Right lobe of liver (tissue), 6 donors: ENCODE data around the gene RNF152. TPM values are rescaled to one million over a fixed set of nuclear protein-coding genes. Genes with fewer than 3 reads are reported as not detected.
A peak's percentile ranks its signal among the peaks of the same experiment; 100 is the strongest.

ENCODE experiments used
- ATAC-seq, 4 donors: fragments of 200-7000 bp; cut with Tn5 transposase; one replicate each; pipeline ENCODE4 v1.9.1; 2020; ENCODE audit warnings: mild to moderate bottlenecking in 4 of 4, moderate library complexity in 4 of 4
- DNase-seq, 3 donors: peaks; one replicate each; pipeline ENCODE4 v3.0.0-alpha.2; 2020
- H3K27ac ChIP-seq, 3 donors: fragments of 200-600 bp; one replicate each; pipeline ENCODE4 v1.8.0; 2022
- H3K27me3 ChIP-seq, 2 donors: fragments of 200-600 bp; one replicate each; pipeline ENCODE4 v1.8.0; 2022
- H3K36me3 ChIP-seq, 4 donors: fragments of 200-600 bp; sonication (generic) in 1 of 4; one replicate each; pipeline versions ENCODE4 v1.5.1 to v1.8.0; 2017 to 2022; ENCODE audit warnings: control low read depth in 1 of 4
- H3K4me1 ChIP-seq, 4 donors: fragments of 200-600 bp; sonication (generic) in 1 of 4; one replicate each; pipeline versions ENCODE4 v1.5.1 to v1.8.0; 2017 to 2022; ENCODE audit warnings: control low read depth in 1 of 4
- H3K4me3 ChIP-seq, 3 donors: fragments of 200-600 bp; one replicate each; pipeline ENCODE4 v1.8.0; 2022
- H3K9me3 ChIP-seq, 4 donors: fragments of 200-600 bp; sonication (generic) in 1 of 4; one replicate each; pipeline versions ENCODE4 v1.5.1 to v1.8.0; 2017 to 2022; ENCODE audit warnings: control low read depth in 1 of 4
- CTCF ChIP-seq, 4 donors: fragments of 200-600 bp in 3 of 4; fragments of 450-650 bp in 1 of 4; IDR thresholded peaks; one replicate each; pipeline versions ENCODE4 v1.5.1 to v1.8.0; 2016 to 2022; ENCODE audit warnings: antibody characterized with exemption in 4 of 4, mild to moderate bottlenecking in 2 of 4
- POLR2A ChIP-seq: fragments of 450-650 bp; IDR thresholded peaks from one replicate; pipeline ENCODE4 v1.6.1; 2017; ENCODE audit warnings: antibody characterized with exemption, mild to moderate bottlenecking
- WGBS: methylation state at CpG from one replicate; pipeline ENCODE4 v1.1.6; 2018; ENCODE audit warnings: low coverage, low lambda C conversion rate; ENCODE audit not compliant: insufficient coverage; ENCODE audit errors: missing lambda C conversion rate; 5-methylcytosine and 5-hydroxymethylcytosine counted together
- intact Hi-C, 2 donors: fragments of 100-400 bp; cut with DNase I; formaldehyde crosslinking; loops; one replicate each; pipeline versions ENCODE4 v1.11.2 to v1.14.1; 2022
- total RNA-seq, 6 experiments: library from RNA; depleted of rRNA in 2 of 6; stranded (reverse); fragments of >200 nt in 2 of 6; fragmentation: NEBNext Ultra II Directional in 3 of 6; extraction: Animal tissue kit (Norgen Biotek cat#: 25700) in 3 of 6; gene quantifications; one replicate each; pipeline versions ENCODE4 v1.1.0 to v1.2.4, GENCODE V29; 2016 to 2023
- donor health status: DM: no; HTN: yes; CAD: no.
- donor health status: DM: no; HTN: no; CAD: no.
- donor health status: DM: no; HTN: no; CAD: no.
- donor health status: DM: no; HTN: yes; CAD: no.
- donor health status: DM: no; HTN: yes; CAD: no.

RNF152 gene
- total RNA-seq, 6 experiments from 2014 or later, result 19.5 to 101 (median 54.1) TPM

DNA sequence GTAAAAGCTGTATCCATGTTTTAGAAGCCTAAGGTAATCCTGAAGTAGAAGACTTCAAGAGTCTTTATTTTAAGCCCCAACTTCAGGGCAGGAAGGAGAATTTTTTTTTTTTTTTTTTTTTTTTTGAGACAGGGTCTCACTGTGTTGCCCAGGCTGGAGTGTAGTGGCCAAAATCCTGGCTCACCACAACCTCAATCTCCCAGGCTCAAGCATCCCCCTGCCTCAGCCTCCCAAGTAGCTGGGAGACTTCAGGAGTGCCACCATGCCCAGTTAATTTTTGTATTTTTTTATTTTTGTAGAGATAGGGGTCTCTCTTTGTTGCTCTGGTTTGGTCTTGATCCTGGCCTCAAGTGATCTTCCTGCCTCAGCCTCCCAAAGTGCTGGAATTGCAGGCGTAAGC lies 3.3 kb upstream of the RNF152 start:
- intact Hi-C loops, result loop anchor here in 1 of 2 donors (10.0 kb wide), 1 partner anchor 261 kb away; no protein-coding TSS in a partner anchor
- no peak overlapping the region for H3K4me3 ChIP-seq
- 87% methylated on average over 1 of the region's 1 CpG for WGBS
- ATAC-seq (no peak), DNase-seq (no peak)
- TF ChIP-seq POLR2A, result no peak
- TF ChIP-seq CTCF (IDR thresholded peaks at IDR 0.05), result no peak
- no peaks in the 10 kb centered on the region for H3K9me3 ChIP-seq
- no peaks in the 10 kb centered on the region for H3K27me3 ChIP-seq
- peaks cover 0 to 5% (median 2%) of the 10 kb centered on the region in 4 donors for H3K36me3 ChIP-seq
- H3K27ac ChIP-seq, result peak overlapping the region in 2 of 3 donors; percentile 73 to 80
- H3K4me1 ChIP-seq, result peaks cover 0 to 44% (median 12%) of the 10 kb centered on the region in 4 donors

DNA sequence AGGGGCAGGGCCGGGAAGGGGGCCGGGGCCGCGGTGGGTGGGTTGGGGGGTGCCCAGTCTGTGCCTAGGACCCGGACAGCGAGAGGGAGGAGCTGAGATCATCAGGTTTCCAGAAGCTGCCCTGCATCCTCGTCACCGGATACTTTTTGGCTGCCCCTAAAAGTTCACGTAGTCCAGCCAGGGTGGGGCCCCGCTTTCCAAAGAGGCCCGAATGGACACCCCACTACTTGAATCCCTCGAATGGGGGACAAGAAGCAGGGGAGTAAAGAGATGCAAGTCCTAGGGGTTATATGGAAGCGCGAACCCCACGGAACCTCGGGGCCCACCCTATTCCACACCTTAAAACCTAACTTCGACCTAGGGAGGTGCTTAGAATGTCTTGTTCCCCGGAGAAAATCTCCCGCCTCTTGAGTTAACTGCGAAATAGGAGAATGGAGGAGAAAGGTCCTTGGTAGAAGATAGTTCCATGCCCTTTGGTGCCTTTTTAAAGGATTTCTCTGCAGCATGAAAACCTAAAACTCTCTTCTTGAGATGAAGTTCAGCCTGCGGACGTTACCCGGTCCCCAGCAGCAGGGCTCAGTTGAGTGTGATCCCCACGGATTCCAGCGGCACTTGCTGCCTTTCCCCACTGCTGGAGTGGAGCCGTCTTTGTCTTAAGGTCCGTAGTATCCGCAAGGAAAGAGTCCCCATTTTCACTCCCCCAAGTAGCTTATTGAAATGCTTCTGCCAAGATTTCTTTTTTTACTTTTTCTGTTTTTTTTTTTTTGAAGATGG lies 2.1 kb upstream of the RNF152 start:
- DNase-seq (no peak), ATAC-seq (peak in 2 of 4 donors; percentile 1)
- intact Hi-C loops, result loop anchor here (5.0 to 10.0 kb wide), 2 partner anchors 158 to 260 kb away; no protein-coding TSS in a partner anchor
- Histone ChIP-seq H3K4me1 (peaks cover 0 to 43% (median 8%) of the 10 kb centered on the region in 4 donors), H3K27ac (peak overlapping the region; percentile 83 to 99 (median 98)), H3K36me3 (peaks cover 0 to 17% (median 5%) of the 10 kb centered on the region in 4 donors), H3K27me3 (no peaks in the 10 kb centered on the region), H3K4me3 (peak overlapping the region; percentile 62 to 83 (median 71)), H3K9me3 (no peaks in the 10 kb centered on the region)
- WGBS, result 19% methylated on average over 20 of the region's 28 CpGs
- no peak for TF ChIP-seq CTCF (IDR thresholded peaks at IDR 0.05)
- TF ChIP-seq POLR2A, result no peak

DNA sequence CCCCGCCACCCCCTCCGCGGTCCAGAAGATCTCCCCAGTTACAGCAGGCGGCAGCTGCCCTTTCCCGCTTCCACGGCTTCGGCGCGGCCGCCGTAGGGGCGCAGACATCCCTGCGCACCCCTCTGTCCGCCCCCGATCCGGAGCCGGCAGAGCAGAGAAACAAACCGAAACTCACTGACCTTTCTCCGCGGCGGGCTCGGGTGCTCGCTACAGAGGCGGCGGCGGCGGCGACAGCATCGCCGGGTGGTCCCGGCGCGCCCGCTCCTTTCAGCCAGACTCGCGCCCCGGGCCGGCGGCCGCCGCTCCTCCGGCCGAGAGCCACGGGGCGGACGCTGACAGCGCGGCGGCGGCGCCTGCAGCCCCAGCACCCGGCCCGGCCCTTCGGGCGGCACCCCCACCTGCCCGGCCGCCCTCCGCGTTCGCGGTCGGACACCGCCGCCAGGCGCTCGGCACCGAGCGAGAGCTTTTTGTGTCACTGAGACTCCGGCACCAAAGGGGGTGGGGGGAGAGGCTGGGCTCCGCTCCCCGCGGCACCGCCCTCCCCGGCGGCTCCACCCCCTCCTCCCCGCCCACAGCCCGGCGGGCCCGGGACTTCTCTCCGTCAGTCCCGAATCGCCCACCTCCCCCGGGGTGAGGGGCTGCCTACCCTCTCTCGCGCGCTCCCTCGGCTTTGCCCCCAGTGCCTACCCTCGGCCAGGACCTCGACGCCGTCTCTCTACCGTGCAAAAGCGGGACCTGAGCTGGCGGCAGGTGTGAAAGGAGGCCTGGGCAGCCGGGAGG lies 1.4 kb upstream of the RNF152 start:
- ATAC-seq, result peak; percentile 78 to 90 (median 83)
- Histone ChIP-seq H3K4me1 (peaks cover 0 to 44% (median 9%) of the 10 kb centered on the region in 4 donors), H3K4me3 (peak overlapping the region; percentile 62 to 83 (median 71)), H3K36me3 (peaks cover 0 to 24% (median 5%) of the 10 kb centered on the region in 4 donors), H3K27me3 (no peaks in the 10 kb centered on the region), H3K27ac (peak overlapping the region; percentile 83 to 99 (median 98)), H3K9me3 (no peaks in the 10 kb centered on the region)
- 2% methylated on average over 10 of the region's 95 CpGs for WGBS
- DNase-seq, result peak; percentile 91 to 93 (median 93)
- intact Hi-C loops, result loop anchor here (5.0 to 10.0 kb wide), 2 partner anchors 157 to 259 kb away; no protein-coding TSS in a partner anchor
- TF ChIP-seq CTCF (IDR thresholded peaks at IDR 0.05) (peak in 3 of 4 donors; percentile 33 to 52 (median 44)), POLR2A (peak; percentile 94)

DNA sequence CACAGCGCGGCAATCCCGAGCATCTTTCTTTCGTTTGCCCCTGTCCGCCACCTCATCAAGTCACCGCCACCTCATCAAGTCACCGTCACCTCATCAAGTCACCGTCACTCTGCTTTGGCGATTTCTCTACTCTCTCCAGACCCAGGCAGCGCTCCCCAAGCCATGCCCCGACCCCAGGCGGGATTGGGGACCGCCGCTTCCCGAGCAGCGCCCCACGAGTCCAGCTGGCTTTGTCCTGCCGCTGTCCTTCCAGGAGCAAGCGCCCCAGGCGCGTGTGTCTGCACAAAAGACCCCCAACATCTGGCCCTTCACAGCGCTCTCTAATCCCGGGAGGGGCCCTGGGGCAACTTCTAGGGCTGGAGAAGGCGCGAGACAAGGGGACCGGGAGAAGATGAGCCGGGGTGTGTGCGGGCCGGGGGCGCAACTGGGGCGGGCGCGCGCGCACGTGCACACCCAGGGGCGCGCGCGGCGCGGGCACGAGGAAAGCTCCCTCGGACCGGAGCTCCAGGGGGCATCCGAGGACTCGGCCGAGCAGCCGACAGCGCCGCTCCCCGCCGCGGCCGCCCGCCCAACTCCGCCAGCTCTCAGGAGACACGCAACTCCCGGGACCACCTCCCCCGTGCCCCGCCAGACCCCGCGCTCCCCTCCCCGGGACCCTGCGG lies 633 bp upstream of the RNF152 start:
- ATAC-seq, result peak; percentile 29 to 49 (median 34)
- Histone ChIP-seq H3K36me3 (peaks cover 0 to 29% (median 5%) of the 10 kb centered on the region in 4 donors), H3K4me1 (peaks cover 0 to 42% (median 8%) of the 10 kb centered on the region in 4 donors), H3K27ac (peak overlapping the region; percentile 81 to 99 (median 98)), H3K4me3 (peak overlapping the region; percentile 62 to 83 (median 71)), H3K27me3 (no peaks in the 10 kb centered on the region), H3K9me3 (no peaks in the 10 kb centered on the region)
- intact Hi-C loops, result loop anchor here (5.0 to 10.0 kb wide), 2 partner anchors 156 to 259 kb away; no protein-coding TSS in a partner anchor
- DNase-seq, result peak; percentile 69 to 72 (median 71)
- TF ChIP-seq CTCF (IDR thresholded peaks at IDR 0.05) (peak in 1 of 4 donors; percentile 8), POLR2A (no peak)
- WGBS, result 1% methylated on average over 19 of the region's 65 CpGs
